Mammary epithelial cell (primary cell): ENCODE measurements around the gene CCSER2.

Experiments used
- EZH2 ChIP-seq: IDR thresholded peaks from 2 replicates; pipeline ENCODE4 v1.6.1; 2012; ENCODE audit warnings: low read length, inconsistent platforms, borderline replicate concordance
- TF ChIP-seq, protein P1 (sequence below), 2 donors: IDR thresholded peaks in 1 of 2; conservative IDR thresholded peaks in 1 of 2; 2 replicates each; pipeline ENCODE4 v1.5.1; 2011 to 2012; ENCODE audit warnings: inconsistent platforms in 2 of 2, low read length in 2 of 2, mild to moderate bottlenecking in 2 of 2, control low read depth in 1 of 2, low read depth in 1 of 2; ENCODE audit not compliant: insufficient read depth in 1 of 2; ENCODE audit errors: extremely low read depth in 1 of 2

DNA sequence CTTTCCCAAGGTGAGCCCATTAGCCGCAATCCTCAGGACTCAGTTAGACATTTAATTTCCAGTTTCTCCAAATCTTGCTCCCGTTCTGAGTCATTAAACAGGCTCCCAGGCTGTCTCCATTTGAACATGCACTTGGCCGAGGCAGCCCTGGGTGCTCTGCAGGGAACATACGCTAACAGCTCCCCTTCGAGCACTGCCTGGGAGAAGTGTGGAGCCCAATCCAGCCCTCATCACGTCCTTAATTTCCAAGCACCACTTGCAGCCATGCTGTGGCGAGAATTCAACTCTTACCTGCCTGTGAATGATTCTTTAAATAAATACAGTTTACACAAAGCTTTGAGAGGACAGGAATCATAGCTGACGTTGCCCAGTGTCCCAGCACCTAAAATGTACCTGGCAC is 218.2 kb downstream of the CCSER2 start:
- TF ChIP-seq, protein P1, sequence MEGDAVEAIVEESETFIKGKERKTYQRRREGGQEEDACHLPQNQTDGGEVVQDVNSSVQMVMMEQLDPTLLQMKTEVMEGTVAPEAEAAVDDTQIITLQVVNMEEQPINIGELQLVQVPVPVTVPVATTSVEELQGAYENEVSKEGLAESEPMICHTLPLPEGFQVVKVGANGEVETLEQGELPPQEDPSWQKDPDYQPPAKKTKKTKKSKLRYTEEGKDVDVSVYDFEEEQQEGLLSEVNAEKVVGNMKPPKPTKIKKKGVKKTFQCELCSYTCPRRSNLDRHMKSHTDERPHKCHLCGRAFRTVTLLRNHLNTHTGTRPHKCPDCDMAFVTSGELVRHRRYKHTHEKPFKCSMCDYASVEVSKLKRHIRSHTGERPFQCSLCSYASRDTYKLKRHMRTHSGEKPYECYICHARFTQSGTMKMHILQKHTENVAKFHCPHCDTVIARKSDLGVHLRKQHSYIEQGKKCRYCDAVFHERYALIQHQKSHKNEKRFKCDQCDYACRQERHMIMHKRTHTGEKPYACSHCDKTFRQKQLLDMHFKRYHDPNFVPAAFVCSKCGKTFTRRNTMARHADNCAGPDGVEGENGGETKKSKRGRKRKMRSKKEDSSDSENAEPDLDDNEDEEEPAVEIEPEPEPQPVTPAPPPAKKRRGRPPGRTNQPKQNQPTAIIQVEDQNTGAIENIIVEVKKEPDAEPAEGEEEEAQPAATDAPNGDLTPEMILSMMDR (conservative IDR thresholded peaks at IDR 0.05 in 1 of 2, IDR thresholded peaks at IDR 0.05 in 1 of 2; ENCODE audit: extremely low read depth in 1 of 2, insufficient read depth in 1 of 2, low read depth in 1 of 2, low read length in 2 of 2) = no peak
- no peak for TF ChIP-seq EZH2
